ENCODE data around the gene CDCA4. TPM values are rescaled to one million over a fixed set of nuclear protein-coding genes. Genes with fewer than 3 reads are reported as not detected.
A peak's percentile ranks its signal among the peaks of the same experiment; 100 is the strongest.

CDCA4 gene
- total and polyA plus RNA-seq, 10 of the 15 experiments (the other 5 are each of a cell fraction or from before 2014, with no cell fraction given): 10.4 to 64.0 (median 52.1) TPM

DNA sequence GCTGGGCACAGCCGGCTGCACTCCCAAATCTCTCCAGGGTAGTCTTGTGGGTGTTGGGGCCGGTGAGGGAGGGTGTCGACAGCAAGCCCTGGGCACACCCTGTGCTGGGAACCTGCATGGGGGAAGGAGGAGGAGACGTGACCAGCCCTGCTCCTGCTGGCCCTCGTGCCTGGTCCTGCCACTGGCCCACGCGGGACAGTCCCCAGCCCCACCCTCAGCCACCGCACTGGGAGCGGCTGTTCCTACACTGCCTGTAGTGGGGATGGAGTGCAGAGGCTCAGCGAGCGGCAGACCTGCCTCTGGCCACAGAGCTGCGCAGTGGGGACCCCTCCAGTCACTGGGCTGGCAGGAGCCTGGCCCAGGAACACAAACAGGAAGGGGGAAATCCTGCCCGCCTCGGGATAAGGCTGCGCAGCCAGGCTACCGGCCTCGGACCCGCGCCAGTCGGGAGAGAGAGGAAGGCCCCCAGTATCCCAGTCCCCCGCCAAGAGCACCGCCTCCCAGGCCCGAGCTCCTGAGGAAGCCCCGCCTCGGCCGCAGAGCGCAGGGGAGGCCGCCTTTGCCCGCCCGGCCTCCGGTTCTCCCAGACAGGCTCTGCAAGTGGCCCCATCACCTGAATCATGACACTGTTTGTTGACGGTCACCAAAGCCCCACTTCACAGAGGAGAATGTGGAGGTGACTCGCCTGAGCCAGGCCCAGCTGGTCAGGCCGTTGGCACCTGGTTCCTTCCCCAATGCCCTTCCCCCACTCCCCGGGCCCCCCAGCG, 53.3 kb downstream of the CDCA4 start:
- no TSS peak for BruUV-seq (replicated peaks)
- H3K27me3 ChIP-seq (replicated peaks in 1 of 2; ENCODE audit: control insufficient read depth in 2 of 2, insufficient read depth in 2 of 2, low read length in 1 of 2): peaks cover 3 to 7% of the 10 kb centered on the region in 2 experiments
- intact Hi-C loops (cut with micrococcal nuclease; ENCODE audit: unreplicated experiment) (no loop called here), in situ Hi-C loops (cut with MboI) (no loop called here)
- ChIA-PET POLR2A (no interaction called here), SMC1A (ENCODE audit: uncharacterized antibody, unreplicated experiment) (no interaction called here), CTCF (interaction anchor here (0.6 kb wide), 1 partner anchor 114 kb away, joined by 3 read pairs; no protein-coding TSS in a partner anchor), RAD21 (ENCODE audit: unreplicated experiment) (no interaction called here)
- no peaks in the 10 kb centered on the region for H3K79me2 ChIP-seq (ENCODE audit: control insufficient read depth, insufficient read depth, low read length)
- WGBS (ENCODE audit: insufficient coverage, insufficient replicate concordance, low lambda C conversion rate, missing lambda C conversion rate): 20% methylated on average over 34 of the region's 36 CpGs
- H3K9ac ChIP-seq (ENCODE audit: control insufficient read depth, insufficient read depth, low read length): no peak overlapping the region
- H4K20me1 ChIP-seq (ENCODE audit: control insufficient read depth, insufficient read depth): no peaks in the 10 kb centered on the region
- no peaks in the 10 kb centered on the region for H3K36me3 ChIP-seq (ENCODE audit: control insufficient read depth in 2 of 2, insufficient read depth in 2 of 2, low read length in 1 of 2)
- ATAC-seq: peak; percentile 26
- no peak overlapping the region for H2AFZ ChIP-seq (ENCODE audit: control insufficient read depth, low read depth, low read length)
- no peak for DNase-seq (ENCODE audit: low read depth, low spot score)
- no peak overlapping the region for H3K4me3 ChIP-seq
- no peaks in the 10 kb centered on the region for H3K4me1 ChIP-seq (ENCODE audit: control insufficient read depth, insufficient read depth, low read length)
- no peaks in the 10 kb centered on the region for H3K9me3 ChIP-seq (replicated peaks; ENCODE audit: control insufficient read depth, insufficient read depth, low read length)
- no peak for FAIRE-seq
- H3K27ac ChIP-seq (ENCODE audit: control insufficient read depth, insufficient read depth): no peak overlapping the region
- no peak overlapping the region for H3K4me2 ChIP-seq (ENCODE audit: control insufficient read depth, insufficient read depth)
- no peak for TF ChIP-seq MEF2A (IDR thresholded peaks at IDR 0.05; ENCODE audit: insufficient read depth, low read depth, low read length)
- TF ChIP-seq CHD4 (IDR thresholded peaks at IDR 0.05): no peak
- no peak for TF ChIP-seq IKZF1 (conservative IDR thresholded peaks at IDR 0.05)
- TF ChIP-seq, protein P1, sequence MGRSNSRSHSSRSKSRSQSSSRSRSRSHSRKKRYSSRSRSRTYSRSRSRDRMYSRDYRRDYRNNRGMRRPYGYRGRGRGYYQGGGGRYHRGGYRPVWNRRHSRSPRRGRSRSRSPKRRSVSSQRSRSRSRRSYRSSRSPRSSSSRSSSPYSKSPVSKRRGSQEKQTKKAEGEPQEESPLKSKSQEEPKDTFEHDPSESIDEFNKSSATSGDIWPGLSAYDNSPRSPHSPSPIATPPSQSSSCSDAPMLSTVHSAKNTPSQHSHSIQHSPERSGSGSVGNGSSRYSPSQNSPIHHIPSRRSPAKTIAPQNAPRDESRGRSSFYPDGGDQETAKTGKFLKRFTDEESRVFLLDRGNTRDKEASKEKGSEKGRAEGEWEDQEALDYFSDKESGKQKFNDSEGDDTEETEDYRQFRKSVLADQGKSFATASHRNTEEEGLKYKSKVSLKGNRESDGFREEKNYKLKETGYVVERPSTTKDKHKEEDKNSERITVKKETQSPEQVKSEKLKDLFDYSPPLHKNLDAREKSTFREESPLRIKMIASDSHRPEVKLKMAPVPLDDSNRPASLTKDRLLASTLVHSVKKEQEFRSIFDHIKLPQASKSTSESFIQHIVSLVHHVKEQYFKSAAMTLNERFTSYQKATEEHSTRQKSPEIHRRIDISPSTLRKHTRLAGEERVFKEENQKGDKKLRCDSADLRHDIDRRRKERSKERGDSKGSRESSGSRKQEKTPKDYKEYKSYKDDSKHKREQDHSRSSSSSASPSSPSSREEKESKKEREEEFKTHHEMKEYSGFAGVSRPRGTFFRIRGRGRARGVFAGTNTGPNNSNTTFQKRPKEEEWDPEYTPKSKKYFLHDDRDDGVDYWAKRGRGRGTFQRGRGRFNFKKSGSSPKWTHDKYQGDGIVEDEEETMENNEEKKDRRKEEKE (IDR thresholded peaks at IDR 0.05): no peak
- TF ChIP-seq KLF5 (IDR thresholded peaks at IDR 0.05; ENCODE audit: partially characterized antibody): no peak
- TF ChIP-seq SREBF1 (IDR thresholded peaks at IDR 0.05; ENCODE audit: low read length): no peak
- TF ChIP-seq, protein P2, sequence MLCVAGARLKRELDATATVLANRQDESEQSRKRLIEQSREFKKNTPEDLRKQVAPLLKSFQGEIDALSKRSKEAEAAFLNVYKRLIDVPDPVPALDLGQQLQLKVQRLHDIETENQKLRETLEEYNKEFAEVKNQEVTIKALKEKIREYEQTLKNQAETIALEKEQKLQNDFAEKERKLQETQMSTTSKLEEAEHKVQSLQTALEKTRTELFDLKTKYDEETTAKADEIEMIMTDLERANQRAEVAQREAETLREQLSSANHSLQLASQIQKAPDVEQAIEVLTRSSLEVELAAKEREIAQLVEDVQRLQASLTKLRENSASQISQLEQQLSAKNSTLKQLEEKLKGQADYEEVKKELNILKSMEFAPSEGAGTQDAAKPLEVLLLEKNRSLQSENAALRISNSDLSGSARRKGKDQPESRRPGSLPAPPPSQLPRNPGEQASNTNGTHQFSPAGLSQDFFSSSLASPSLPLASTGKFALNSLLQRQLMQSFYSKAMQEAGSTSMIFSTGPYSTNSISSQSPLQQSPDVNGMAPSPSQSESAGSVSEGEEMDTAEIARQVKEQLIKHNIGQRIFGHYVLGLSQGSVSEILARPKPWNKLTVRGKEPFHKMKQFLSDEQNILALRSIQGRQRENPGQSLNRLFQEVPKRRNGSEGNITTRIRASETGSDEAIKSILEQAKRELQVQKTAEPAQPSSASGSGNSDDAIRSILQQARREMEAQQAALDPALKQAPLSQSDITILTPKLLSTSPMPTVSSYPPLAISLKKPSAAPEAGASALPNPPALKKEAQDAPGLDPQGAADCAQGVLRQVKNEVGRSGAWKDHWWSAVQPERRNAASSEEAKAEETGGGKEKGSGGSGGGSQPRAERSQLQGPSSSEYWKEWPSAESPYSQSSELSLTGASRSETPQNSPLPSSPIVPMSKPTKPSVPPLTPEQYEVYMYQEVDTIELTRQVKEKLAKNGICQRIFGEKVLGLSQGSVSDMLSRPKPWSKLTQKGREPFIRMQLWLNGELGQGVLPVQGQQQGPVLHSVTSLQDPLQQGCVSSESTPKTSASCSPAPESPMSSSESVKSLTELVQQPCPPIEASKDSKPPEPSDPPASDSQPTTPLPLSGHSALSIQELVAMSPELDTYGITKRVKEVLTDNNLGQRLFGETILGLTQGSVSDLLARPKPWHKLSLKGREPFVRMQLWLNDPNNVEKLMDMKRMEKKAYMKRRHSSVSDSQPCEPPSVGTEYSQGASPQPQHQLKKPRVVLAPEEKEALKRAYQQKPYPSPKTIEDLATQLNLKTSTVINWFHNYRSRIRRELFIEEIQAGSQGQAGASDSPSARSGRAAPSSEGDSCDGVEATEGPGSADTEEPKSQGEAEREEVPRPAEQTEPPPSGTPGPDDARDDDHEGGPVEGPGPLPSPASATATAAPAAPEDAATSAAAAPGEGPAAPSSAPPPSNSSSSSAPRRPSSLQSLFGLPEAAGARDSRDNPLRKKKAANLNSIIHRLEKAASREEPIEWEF (IDR thresholded peaks at IDR 0.05; ENCODE audit: insufficient replicate concordance, low read depth, low read length): no peak
- TF ChIP-seq HDGF (IDR thresholded peaks at IDR 0.05): no peak
- no peak for TF ChIP-seq ASH2L (IDR thresholded peaks at IDR 0.05; ENCODE audit: borderline replicate concordance, low read depth)
- TF ChIP-seq, protein P3, sequence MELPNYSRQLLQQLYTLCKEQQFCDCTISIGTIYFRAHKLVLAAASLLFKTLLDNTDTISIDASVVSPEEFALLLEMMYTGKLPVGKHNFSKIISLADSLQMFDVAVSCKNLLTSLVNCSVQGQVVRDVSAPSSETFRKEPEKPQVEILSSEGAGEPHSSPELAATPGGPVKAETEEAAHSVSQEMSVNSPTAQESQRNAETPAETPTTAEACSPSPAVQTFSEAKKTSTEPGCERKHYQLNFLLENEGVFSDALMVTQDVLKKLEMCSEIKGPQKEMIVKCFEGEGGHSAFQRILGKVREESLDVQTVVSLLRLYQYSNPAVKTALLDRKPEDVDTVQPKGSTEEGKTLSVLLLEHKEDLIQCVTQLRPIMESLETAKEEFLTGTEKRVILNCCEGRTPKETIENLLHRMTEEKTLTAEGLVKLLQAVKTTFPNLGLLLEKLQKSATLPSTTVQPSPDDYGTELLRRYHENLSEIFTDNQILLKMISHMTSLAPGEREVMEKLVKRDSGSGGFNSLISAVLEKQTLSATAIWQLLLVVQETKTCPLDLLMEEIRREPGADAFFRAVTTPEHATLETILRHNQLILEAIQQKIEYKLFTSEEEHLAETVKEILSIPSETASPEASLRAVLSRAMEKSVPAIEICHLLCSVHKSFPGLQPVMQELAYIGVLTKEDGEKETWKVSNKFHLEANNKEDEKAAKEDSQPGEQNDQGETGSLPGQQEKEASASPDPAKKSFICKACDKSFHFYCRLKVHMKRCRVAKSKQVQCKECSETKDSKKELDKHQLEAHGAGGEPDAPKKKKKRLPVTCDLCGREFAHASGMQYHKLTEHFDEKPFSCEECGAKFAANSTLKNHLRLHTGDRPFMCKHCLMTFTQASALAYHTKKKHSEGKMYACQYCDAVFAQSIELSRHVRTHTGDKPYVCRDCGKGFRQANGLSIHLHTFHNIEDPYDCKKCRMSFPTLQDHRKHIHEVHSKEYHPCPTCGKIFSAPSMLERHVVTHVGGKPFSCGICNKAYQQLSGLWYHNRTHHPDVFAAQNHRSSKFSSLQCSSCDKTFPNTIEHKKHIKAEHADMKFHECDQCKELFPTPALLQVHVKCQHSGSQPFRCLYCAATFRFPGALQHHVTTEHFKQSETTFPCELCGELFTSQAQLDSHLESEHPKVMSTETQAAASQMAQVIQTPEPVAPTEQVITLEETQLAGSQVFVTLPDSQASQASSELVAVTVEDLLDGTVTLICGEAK (IDR thresholded peaks at IDR 0.05; ENCODE audit: borderline replicate concordance): no peak
- TF ChIP-seq CBX5 (IDR thresholded peaks at IDR 0.05; ENCODE audit: low read depth): no peak
- no peak for TF ChIP-seq YY1 (IDR thresholded peaks at IDR 0.05; ENCODE audit: low read depth, low read length)

All from GM12878 (cell line).